ENCODE data around the gene PDE11A.

PDE11A gene

DNA sequence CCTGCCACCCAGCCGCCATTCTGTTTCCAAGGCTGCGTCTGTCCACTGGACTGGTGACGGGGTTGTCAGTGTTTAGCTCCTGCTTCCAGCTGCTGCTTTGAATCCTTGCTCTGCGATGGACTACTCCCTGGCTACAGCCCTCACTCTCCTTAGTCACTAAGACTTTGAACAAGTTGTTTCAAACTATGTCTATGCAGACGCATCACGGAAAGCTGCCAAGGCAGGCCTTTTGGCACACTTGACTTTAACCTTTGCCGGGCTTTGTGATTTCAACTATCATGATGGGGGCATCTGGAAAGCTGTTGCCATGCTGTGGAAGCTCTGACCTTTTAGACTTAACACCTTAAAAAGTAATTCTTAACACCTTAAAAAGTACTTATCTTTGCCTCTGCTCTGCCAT is 54.4 kb downstream of the PDE11A start:
- no peaks in the 10 kb centered on the region for H3K4me1 Mint-ChIP-seq
- peaks cover 6% of the 10 kb centered on the region for H3K27me3 Mint-ChIP-seq (ENCODE audit: low read depth, poor library complexity)

DNA sequence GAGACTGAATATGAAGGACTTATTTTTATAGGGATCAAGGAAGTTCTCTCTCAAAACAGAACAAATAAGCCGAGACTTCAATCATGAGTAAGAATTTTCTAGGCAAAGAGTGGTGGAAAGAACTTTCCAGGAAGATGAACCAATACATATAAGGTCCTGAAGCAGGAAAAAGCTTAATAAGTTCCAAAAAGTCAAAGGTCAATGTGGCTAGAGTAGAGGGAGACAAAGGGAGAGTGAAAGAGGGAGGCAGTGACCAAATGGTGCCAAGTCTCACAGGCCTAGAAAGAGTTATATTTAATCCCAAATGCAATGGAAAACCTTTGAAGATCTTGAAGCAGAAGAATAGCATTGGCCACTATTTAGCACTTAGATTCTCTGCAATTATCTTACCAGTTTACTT is 56.0 kb downstream of the PDE11A start:
- Mint-ChIP-seq H3K27ac (no peak overlapping the region), H3K36me3 (ENCODE audit: low read depth) (no peaks in the 10 kb centered on the region), H3K4me1 (no peaks in the 10 kb centered on the region), H3K4me3 (no peak overlapping the region), H3K9me3 (no peaks in the 10 kb centered on the region), H3K27me3 (ENCODE audit: low read depth, poor library complexity) (peaks cover 3% of the 10 kb centered on the region)
- no peak for DNase-seq
- TF ChIP-seq, protein P1, sequence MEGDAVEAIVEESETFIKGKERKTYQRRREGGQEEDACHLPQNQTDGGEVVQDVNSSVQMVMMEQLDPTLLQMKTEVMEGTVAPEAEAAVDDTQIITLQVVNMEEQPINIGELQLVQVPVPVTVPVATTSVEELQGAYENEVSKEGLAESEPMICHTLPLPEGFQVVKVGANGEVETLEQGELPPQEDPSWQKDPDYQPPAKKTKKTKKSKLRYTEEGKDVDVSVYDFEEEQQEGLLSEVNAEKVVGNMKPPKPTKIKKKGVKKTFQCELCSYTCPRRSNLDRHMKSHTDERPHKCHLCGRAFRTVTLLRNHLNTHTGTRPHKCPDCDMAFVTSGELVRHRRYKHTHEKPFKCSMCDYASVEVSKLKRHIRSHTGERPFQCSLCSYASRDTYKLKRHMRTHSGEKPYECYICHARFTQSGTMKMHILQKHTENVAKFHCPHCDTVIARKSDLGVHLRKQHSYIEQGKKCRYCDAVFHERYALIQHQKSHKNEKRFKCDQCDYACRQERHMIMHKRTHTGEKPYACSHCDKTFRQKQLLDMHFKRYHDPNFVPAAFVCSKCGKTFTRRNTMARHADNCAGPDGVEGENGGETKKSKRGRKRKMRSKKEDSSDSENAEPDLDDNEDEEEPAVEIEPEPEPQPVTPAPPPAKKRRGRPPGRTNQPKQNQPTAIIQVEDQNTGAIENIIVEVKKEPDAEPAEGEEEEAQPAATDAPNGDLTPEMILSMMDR (IDR thresholded peaks at IDR 0.05) = no peak

More for the DNA sequence above, 54.4 kb downstream of the PDE11A start:
- DNase-seq = no peak
- no peaks in the 10 kb centered on the region for H3K9me3 Mint-ChIP-seq
- H3K4me3 Mint-ChIP-seq = no peak overlapping the region
- H3K27ac Mint-ChIP-seq = no peak overlapping the region
- TF ChIP-seq, protein P1 (IDR thresholded peaks at IDR 0.05) = no peak
- H3K36me3 Mint-ChIP-seq (ENCODE audit: low read depth) = no peaks in the 10 kb centered on the region

DNA sequence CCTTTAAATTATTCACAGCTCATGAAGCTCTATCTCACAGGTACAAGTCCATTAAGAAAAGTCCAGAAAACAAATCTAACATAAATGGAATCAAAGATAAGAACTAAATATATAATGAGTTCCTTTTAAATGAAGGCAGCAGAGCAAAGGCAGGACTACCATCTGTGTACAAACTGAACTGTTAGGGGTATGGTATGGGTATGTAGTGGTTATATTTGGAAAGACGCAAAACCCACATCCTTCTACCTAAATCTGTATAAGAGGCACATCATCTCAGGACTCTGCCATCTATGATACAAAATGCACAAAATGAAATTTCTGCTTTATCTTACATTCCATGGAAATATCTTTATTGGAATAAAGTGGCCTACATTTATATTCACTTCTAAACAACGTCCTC is 59.9 kb downstream of the PDE11A start:
- TF ChIP-seq, protein P1 (IDR thresholded peaks at IDR 0.05) = no peak
- Mint-ChIP-seq H3K9me3 (no peaks in the 10 kb centered on the region), H3K36me3 (ENCODE audit: low read depth) (no peaks in the 10 kb centered on the region)

DNA sequence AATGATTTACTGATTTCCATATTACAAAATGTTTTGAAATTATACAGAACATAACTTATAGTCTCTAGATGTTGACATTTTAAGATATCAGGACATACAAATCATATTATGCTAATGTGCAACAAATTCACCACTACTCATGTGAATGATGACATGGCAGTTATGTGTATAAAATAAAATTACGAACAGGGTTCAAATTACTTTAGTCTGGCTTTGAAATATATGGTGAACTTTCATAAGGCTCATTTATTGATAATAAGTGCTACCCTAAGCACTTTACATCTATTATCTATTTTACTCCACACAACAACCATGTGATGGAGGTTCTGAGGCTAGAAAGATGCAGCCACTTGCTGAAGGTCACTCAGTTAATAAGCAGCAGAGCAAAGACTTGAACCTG is 62.8 kb downstream of the PDE11A start:
- H3K27me3 Mint-ChIP-seq (ENCODE audit: low read depth, poor library complexity) = peaks cover 7% of the 10 kb centered on the region
- H3K36me3 Mint-ChIP-seq (ENCODE audit: low read depth) = no peaks in the 10 kb centered on the region
- no peaks in the 10 kb centered on the region for H3K4me1 Mint-ChIP-seq
- TF ChIP-seq, protein P1 (IDR thresholded peaks at IDR 0.05) = no peak
- no peaks in the 10 kb centered on the region for H3K9me3 Mint-ChIP-seq
- no peak overlapping the region for H3K27ac Mint-ChIP-seq
- H3K4me3 Mint-ChIP-seq = no peak overlapping the region
- no peak for DNase-seq

More for the DNA sequence above, 59.9 kb downstream of the PDE11A start:
- Mint-ChIP-seq H3K27me3 (ENCODE audit: low read depth, poor library complexity) (peaks cover 6% of the 10 kb centered on the region), H3K4me1 (no peaks in the 10 kb centered on the region), H3K27ac (no peak overlapping the region), H3K4me3 (no peak overlapping the region)
- DNase-seq = no peak

DNA sequence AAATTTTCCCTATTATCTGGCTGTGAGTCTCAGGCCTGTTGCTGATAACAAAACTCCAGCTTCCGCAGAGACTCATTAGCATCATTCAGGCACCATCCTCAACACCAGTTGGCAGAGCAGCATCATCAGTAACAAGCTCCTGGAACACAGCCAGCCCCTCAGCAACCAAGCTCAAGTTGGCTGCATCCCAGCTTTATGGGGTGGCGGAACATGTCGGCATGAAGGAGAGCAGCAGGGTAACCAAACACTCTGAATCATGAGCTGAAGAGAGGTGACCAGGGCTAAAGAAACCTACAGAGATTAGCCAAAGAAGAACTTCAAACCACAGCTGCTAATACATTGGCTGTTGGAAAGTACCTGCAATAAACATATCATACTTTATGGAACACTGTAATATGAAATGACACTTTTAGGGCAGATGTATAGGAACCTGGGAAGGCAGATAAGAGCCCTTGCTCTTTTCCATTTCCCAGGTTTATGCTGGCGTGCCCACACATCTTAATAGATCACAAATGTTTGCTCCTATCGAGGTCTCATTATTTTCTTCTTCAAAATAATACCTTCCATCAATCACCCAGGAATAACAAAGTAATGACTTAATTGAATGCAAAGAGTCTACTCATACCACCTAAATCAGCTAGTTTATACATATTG is 63.8 kb downstream of the PDE11A start:
- Mint-ChIP-seq H3K27ac (no peak overlapping the region), H3K4me1 (no peaks in the 10 kb centered on the region), H3K9me3 (no peaks in the 10 kb centered on the region), H3K36me3 (ENCODE audit: low read depth) (no peaks in the 10 kb centered on the region), H3K27me3 (ENCODE audit: low read depth, poor library complexity) (peaks cover 7% of the 10 kb centered on the region), H3K4me3 (no peak overlapping the region)
- no peak for DNase-seq
- TF ChIP-seq, protein P1 (IDR thresholded peaks at IDR 0.05) = no peak

DNA sequence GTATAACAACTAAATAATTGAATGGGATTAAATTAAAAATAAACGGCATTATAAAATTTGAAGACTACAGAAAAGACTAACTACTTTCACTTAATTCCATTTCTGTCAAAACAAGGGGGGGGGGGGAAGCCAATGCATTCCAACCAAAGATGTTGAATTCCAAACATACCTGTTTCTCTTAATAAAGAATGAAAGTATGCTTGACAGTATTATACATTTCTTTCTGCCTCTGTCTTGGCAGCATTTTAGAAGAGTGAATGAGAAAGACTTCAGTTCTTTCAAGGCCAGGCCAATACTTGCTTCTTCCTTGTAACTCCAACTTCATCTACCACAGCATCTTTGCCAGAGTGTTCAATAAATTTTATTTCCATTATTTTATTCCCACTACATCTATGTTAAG is 65.9 kb downstream of the PDE11A start:
- H3K4me1 Mint-ChIP-seq = no peaks in the 10 kb centered on the region
- no peak overlapping the region for H3K27ac Mint-ChIP-seq
- H3K36me3 Mint-ChIP-seq (ENCODE audit: low read depth) = no peaks in the 10 kb centered on the region
- H3K27me3 Mint-ChIP-seq (ENCODE audit: low read depth, poor library complexity) = peaks cover 7% of the 10 kb centered on the region
- H3K9me3 Mint-ChIP-seq = no peaks in the 10 kb centered on the region
- no peak for DNase-seq
- TF ChIP-seq, protein P1 (IDR thresholded peaks at IDR 0.05) = no peak
- H3K4me3 Mint-ChIP-seq = no peak overlapping the region

Measured in nephron progenitor cell (in vitro differentiated cells).